Smooth muscle cell (in vitro differentiated cells): ENCODE results near the gene STRN. TPM values are rescaled to one million over a fixed set of nuclear protein-coding genes. Genes with fewer than 3 reads are reported as not detected.
"Not testable (repeated sequence)": the region's sequence is repeated elsewhere in the genome, so short reads cannot be mapped to it uniquely, and the experiment has no call there.

Experiments used
- DNase-seq: peaks from one replicate; lab custom pipeline; 2025; ENCODE audit not compliant: unreplicated experiment; lab: John Stamatoyannopoulos, UW
- H2AFZ ChIP-seq: fragments of 200-600 bp; sonication (generic); 2 replicates; pipeline ENCODE4 v1.6.0; 2016; ENCODE audit warnings: antibody characterized with exemption, low read depth, mild to moderate bottlenecking
- H3F3A ChIP-seq: fragments of 200-600 bp; sonication (generic); 2 replicates; pipeline ENCODE4 v1.6.0; 2017; ENCODE audit warnings: antibody characterized with exemption, low read depth
- H3K27ac ChIP-seq: fragments of 200-600 bp; sonication (generic); 2 replicates; pipeline ENCODE4 v1.5.1; 2016; ENCODE audit warnings: low read depth, mild to moderate bottlenecking
- H3K27me3 ChIP-seq: fragments of 200-600 bp; sonication (generic); 2 replicates; pipeline ENCODE4 v1.6.1; 2016; ENCODE audit warnings: low read depth, mild to moderate bottlenecking
- H3K36me3 ChIP-seq: fragments of 200-600 bp; sonication (generic); 2 replicates; pipeline ENCODE4 v1.5.1; 2016; ENCODE audit warnings: low read depth
- H3K4me1 ChIP-seq: fragments of 200-600 bp; sonication (generic); 2 replicates; pipeline ENCODE4 v1.5.1; 2016; ENCODE audit warnings: low read depth
- H3K4me2 ChIP-seq: fragments of 200-600 bp; sonication (generic); 2 replicates; pipeline ENCODE4 v1.6.0; 2016; ENCODE audit warnings: mild to moderate bottlenecking
- H3K4me3 ChIP-seq: fragments of 200-600 bp; sonication (generic); 2 replicates; pipeline ENCODE4 v1.5.1; 2016; ENCODE audit warnings: mild to moderate bottlenecking
- H3K79me2 ChIP-seq: fragments of 200-600 bp; sonication (generic); 2 replicates; pipeline ENCODE4 v1.6.0; 2016; ENCODE audit warnings: low read depth, mild to moderate bottlenecking
- H3K9ac ChIP-seq: fragments of 200-600 bp; sonication (generic); 2 replicates; pipeline ENCODE4 v1.6.0; 2016; ENCODE audit warnings: low read depth
- H3K9me3 ChIP-seq: fragments of 200-600 bp; sonication (generic); replicated peaks from 2 replicates; pipeline ENCODE4 v1.5.1; 2016; ENCODE audit warnings: low read depth
- H4K20me1 ChIP-seq: fragments of 200-600 bp; sonication (generic); 2 replicates; pipeline ENCODE4 v1.6.0; 2016; ENCODE audit warnings: low read depth
- WGBS: methylation state at CpG from one replicate; pipeline ENCODE4 v1.1.7; 2016; ENCODE audit warnings: low lambda C conversion rate; 5-methylcytosine and 5-hydroxymethylcytosine counted together
- polyA plus RNA-seq: library from polyadenylated mRNA; unstranded; fragments of >200 nt; fragmentation: Nextera tagmentation; extraction: Ambion mirVana; gene quantifications from 2 replicates; pipeline ENCODE4 v1.2.1, GENCODE V29; 2016
- total RNA-seq: library from RNA; depleted of rRNA; stranded (reverse); fragments of >200 nt; gene quantifications from 2 replicates; pipeline ENCODE4 v1.2.3, GENCODE V29; 2014
- TF ChIP-seq, protein P1 (sequence below): fragments of 200-600 bp; sonication (generic); IDR thresholded peaks from 2 replicates; pipeline ENCODE4 v1.5.1; 2017; ENCODE audit warnings: borderline replicate concordance, mild to moderate bottlenecking, antibody characterized with exemption; ENCODE audit not compliant: insufficient read depth, poor library complexity, severe bottlenecking

Gene STRN
- total and polyA plus RNA-seq, 2 experiments from 2014 or later = 4.6 to 19.6 TPM

GRCh38 chr2:36892805-36893204, 73.5 kb downstream of the STRN start:
- no peak overlapping the region for H3K9ac ChIP-seq
- no peak overlapping the region for H2AFZ ChIP-seq
- H3K79me2 ChIP-seq = no peaks in the 10 kb centered on the region
- no peaks in the 10 kb centered on the region for H4K20me1 ChIP-seq
- H3K9me3 ChIP-seq = no peaks in the 10 kb centered on the region
- no peaks in the 10 kb centered on the region for H3K27me3 ChIP-seq
- peaks cover 3% of the 10 kb centered on the region for H3F3A ChIP-seq
- peaks cover 3% of the 10 kb centered on the region for H3K36me3 ChIP-seq
- no peak overlapping the region for H3K4me3 ChIP-seq
- no peaks in the 10 kb centered on the region for H3K4me1 ChIP-seq
- H3K4me2 ChIP-seq = no peak overlapping the region
- TF ChIP-seq, protein P1, sequence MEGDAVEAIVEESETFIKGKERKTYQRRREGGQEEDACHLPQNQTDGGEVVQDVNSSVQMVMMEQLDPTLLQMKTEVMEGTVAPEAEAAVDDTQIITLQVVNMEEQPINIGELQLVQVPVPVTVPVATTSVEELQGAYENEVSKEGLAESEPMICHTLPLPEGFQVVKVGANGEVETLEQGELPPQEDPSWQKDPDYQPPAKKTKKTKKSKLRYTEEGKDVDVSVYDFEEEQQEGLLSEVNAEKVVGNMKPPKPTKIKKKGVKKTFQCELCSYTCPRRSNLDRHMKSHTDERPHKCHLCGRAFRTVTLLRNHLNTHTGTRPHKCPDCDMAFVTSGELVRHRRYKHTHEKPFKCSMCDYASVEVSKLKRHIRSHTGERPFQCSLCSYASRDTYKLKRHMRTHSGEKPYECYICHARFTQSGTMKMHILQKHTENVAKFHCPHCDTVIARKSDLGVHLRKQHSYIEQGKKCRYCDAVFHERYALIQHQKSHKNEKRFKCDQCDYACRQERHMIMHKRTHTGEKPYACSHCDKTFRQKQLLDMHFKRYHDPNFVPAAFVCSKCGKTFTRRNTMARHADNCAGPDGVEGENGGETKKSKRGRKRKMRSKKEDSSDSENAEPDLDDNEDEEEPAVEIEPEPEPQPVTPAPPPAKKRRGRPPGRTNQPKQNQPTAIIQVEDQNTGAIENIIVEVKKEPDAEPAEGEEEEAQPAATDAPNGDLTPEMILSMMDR = no peak
- no peak for DNase-seq
- no peak overlapping the region for H3K27ac ChIP-seq
- 98% methylated on average over 7 of the region's 7 CpGs for WGBS

DNA sequence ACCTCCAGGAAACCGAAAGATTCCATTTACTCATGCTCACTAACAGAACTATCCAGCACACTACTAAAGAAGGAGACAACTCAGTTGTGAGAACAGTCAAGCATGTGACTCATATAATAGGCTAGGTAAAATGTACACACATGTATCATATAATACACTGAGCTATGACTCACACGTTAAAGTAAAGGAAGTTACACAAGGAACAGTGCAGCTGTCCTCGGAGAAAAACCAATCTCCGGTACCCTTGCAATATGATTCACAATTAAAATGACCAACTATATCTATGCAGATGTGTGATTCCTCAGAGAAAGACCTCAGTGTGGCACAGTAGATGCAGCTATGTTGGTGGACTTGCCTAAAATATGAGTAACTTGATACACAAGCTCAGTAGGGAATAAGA, 76.5 kb downstream of the STRN start:
- Histone ChIP-seq H3K9ac (peak overlapping the region; percentile 34), H3K4me3 (peak overlapping the region; percentile 17)
- no peak for DNase-seq

GRCh38 chr2:36887095-36887494, 79.2 kb downstream of the STRN start:
- not testable (repeated sequence) for H3F3A ChIP-seq, H3K27me3 ChIP-seq, H3K27ac ChIP-seq, DNase-seq, H3K79me2 ChIP-seq, H2AFZ ChIP-seq, H4K20me1 ChIP-seq, H3K9ac ChIP-seq, H3K36me3 ChIP-seq, H3K4me3 ChIP-seq, H3K9me3 ChIP-seq, H3K4me1 ChIP-seq, H3K4me2 ChIP-seq
- WGBS = 96% methylated on average over 9 of the region's 9 CpGs

More for the DNA sequence above, 76.5 kb downstream of the STRN start:
- Histone ChIP-seq H3K4me2 (peak overlapping the region; percentile 71), H3K27me3 (no peaks in the 10 kb centered on the region), H3F3A (peaks cover 3% of the 10 kb centered on the region), H2AFZ (no peak overlapping the region), H3K4me1 (no peaks in the 10 kb centered on the region), H3K36me3 (peaks cover 3% of the 10 kb centered on the region), H3K79me2 (no peaks in the 10 kb centered on the region), H3K9me3 (no peaks in the 10 kb centered on the region), H4K20me1 (no peaks in the 10 kb centered on the region), H3K27ac (peak overlapping the region; percentile 84)
- 37% methylated on average over 4 of the region's 4 CpGs for WGBS
- TF ChIP-seq, protein P1 = no peak

DNA sequence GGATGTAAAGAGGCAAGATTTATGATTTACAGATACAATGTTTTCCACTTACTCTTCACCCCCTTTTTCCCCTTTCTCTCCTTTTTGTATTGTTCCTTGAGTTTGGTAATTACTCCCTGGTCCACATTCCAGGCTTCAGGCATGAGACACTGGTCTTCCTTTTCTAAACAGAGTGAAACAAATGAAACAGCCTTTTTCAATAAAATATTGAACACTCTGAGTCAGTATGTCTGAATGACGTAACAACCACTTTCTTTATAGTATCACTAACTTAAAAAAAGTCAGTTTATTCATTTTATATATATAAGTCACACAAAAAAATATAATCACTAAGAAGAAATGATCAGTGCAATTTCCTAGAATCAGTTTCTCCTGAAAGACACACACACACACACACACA, 79.7 kb downstream of the STRN start:
- no peaks in the 10 kb centered on the region for H3K27me3 ChIP-seq
- H3K4me3 ChIP-seq = no peak overlapping the region
- no peak for DNase-seq
- H3K36me3 ChIP-seq = no peaks in the 10 kb centered on the region
- TF ChIP-seq, protein P1 = no peak
- WGBS = 89% methylated on average over 1 of the region's 1 CpG
- H3K4me2 ChIP-seq = no peak overlapping the region
- no peak overlapping the region for H3K9ac ChIP-seq
- H3K27ac ChIP-seq = no peak overlapping the region
- H3K9me3 ChIP-seq = no peaks in the 10 kb centered on the region
- peaks cover 3% of the 10 kb centered on the region for H3F3A ChIP-seq
- H2AFZ ChIP-seq = no peak overlapping the region
- no peaks in the 10 kb centered on the region for H4K20me1 ChIP-seq
- no peaks in the 10 kb centered on the region for H3K79me2 ChIP-seq
- no peaks in the 10 kb centered on the region for H3K4me1 ChIP-seq
